H1 (cell line): ENCODE results near the gene TYMS. TPM values are rescaled to one million over a fixed set of nuclear protein-coding genes. Genes with fewer than 3 reads are reported as not detected.

ENCODE experiments used
- CTCF ChIA-PET: fragments of 300-600 bp; sonication (Branson Sonifier 250); formaldehyde crosslinking; loops from one replicate; lab custom pipeline; 2021; ENCODE audit not compliant: partially characterized antibody; lab: Charles Lee
- POLR2A ChIA-PET: fragments of 300-600 bp; sonication (Branson Sonifier 250); formaldehyde crosslinking; loops from one replicate; lab custom pipeline; 2021; ENCODE audit warnings: inconsistent platforms; ENCODE audit not compliant: partially characterized antibody; lab: Charles Lee
- DNase-seq, 2 experiments: peaks; one replicate each; pipeline versions ENCODE4 v3.0.0 to v3.0.0-alpha.2; 2010 to 2022; ENCODE audit warnings: low spot score in 2 of 2, low read depth in 1 of 2, mixed read lengths in 1 of 2
- FAIRE-seq: peaks from 2 replicates; lab custom pipeline; 2011; peaks lifted over from hg19 to GRCh38; lab: Jason Lieb, UNC
- H2AFZ ChIP-seq: 2 replicates; pipeline ENCODE4 v1.8.1; 2012; ENCODE audit warnings: low read length, inconsistent platforms
- H2AK5ac ChIP-seq: 2 replicates; pipeline ENCODE4 v1.6.1; 2013; ENCODE audit warnings: low read depth, low read length
- H2BK120ac ChIP-seq: replicated peaks from 2 replicates; pipeline ENCODE3; 2013; ENCODE audit warnings: low read depth, low read length, inconsistent platforms
- H2BK12ac ChIP-seq: 2 replicates; pipeline ENCODE4 v1.6.1; 2013; ENCODE audit warnings: low read depth, low read length
- H2BK15ac ChIP-seq: 2 replicates; pipeline ENCODE4 v1.6.1; 2013; ENCODE audit warnings: low read length
- H2BK20ac ChIP-seq: 2 replicates; pipeline ENCODE4 v1.6.1; 2013; ENCODE audit warnings: low read length
- H2BK5ac ChIP-seq: 2 replicates; pipeline ENCODE4 v1.6.1; 2013; ENCODE audit warnings: low read depth, low read length
- H3K14ac ChIP-seq: 2 replicates; pipeline ENCODE4 v1.6.1; 2013; ENCODE audit warnings: inconsistent platforms; ENCODE audit not compliant: insufficient read length
- H3K18ac ChIP-seq: 2 replicates; pipeline ENCODE4 v1.6.1; 2013; ENCODE audit warnings: low read length; ENCODE audit errors: extremely low read depth
- H3K23ac ChIP-seq: 2 replicates; pipeline ENCODE4 v1.6.1; 2013; ENCODE audit warnings: inconsistent platforms; ENCODE audit not compliant: insufficient read length
- H3K23me2 ChIP-seq: 2 replicates; pipeline ENCODE4 v1.6.1; 2013; ENCODE audit warnings: low read depth, low read length
- H3K27ac ChIP-seq: 2 replicates; pipeline ENCODE4 v1.6.1; 2011; ENCODE audit warnings: low read depth, low read length, inconsistent platforms
- H3K27me3 ChIP-seq, 4 experiments: replicated peaks in 1 of 4; 1 replicate in 1 of 4; 2 replicates in 3 of 4; pipeline versions ENCODE4 v1.6.1 to v1.8.1; 2011 to 2013; ENCODE audit warnings: low read length in 3 of 4, mild to moderate bottlenecking in 3 of 4, inconsistent platforms in 2 of 4, mixed read lengths in 2 of 4, moderate library complexity in 1 of 4; ENCODE audit not compliant: control insufficient read depth in 3 of 4, insufficient read depth in 3 of 4; ENCODE audit errors: extremely low read depth in 1 of 4
- H3K36me3 ChIP-seq, 4 experiments: 2 replicates each; pipeline versions ENCODE4 v1.6.1 to v1.8.1; 2011 to 2013; ENCODE audit warnings: mild to moderate bottlenecking in 4 of 4, low read length in 3 of 4, moderate library complexity in 2 of 4, control low read depth in 1 of 4, inconsistent platforms in 1 of 4; ENCODE audit not compliant: insufficient read depth in 4 of 4, control insufficient read depth in 2 of 4
- H3K4ac ChIP-seq: replicated peaks from 2 replicates; pipeline ENCODE3; 2013; ENCODE audit warnings: low read length, low read depth, mixed read lengths, inconsistent platforms; ENCODE audit not compliant: insufficient read length
- H3K4me1 ChIP-seq, 4 experiments: replicated peaks in 1 of 4; 1 replicate in 1 of 4; 2 replicates in 3 of 4; pipeline versions ENCODE4 v1.6.1 to v1.8.1; 2011 to 2013; ENCODE audit warnings: low read length in 3 of 4, inconsistent platforms in 2 of 4, mixed read lengths in 1 of 4; ENCODE audit not compliant: insufficient read depth in 4 of 4, control insufficient read depth in 3 of 4
- H3K4me2 ChIP-seq, 2 experiments: 2 replicates each; pipeline versions ENCODE4 v1.6.1 to v1.8.1; 2011 to 2013; ENCODE audit warnings: low read depth in 2 of 2, low read length in 2 of 2, control low read depth in 1 of 2, inconsistent platforms in 1 of 2, mild to moderate bottlenecking in 1 of 2; ENCODE audit not compliant: insufficient read depth in 1 of 2
- H3K4me3 ChIP-seq, 4 experiments: fragments of 200-600, 300-600 bp in 1 of 4; sonication (generic), shearing (Covaris generic), sonication (Bioruptor Twin) in 1 of 4; 2 replicates each; pipeline versions ENCODE4 v1.5.1 to v1.8.1; 2011 to 2016; ENCODE audit warnings: low read length in 4 of 4, low read depth in 3 of 4, control low read depth in 2 of 4, inconsistent platforms in 2 of 4, mild to moderate bottlenecking in 2 of 4, mixed read lengths in 1 of 4, moderate library complexity in 1 of 4; ENCODE audit not compliant: insufficient read depth in 2 of 4; ENCODE audit errors: extremely low read depth in 1 of 4
- H3K56ac ChIP-seq: replicated peaks from 2 replicates; pipeline ENCODE3; 2013; ENCODE audit warnings: low read depth, mild to moderate bottlenecking, mixed read lengths, low read length, inconsistent platforms; ENCODE audit not compliant: insufficient read length
- H3K79me1 ChIP-seq: 2 replicates; pipeline ENCODE4 v1.6.1; 2013; ENCODE audit warnings: low read depth, low read length, control low read depth
- H3K79me2 ChIP-seq, 2 experiments: 2 replicates each; pipeline versions ENCODE4 v1.6.1 to v1.8.1; 2012 to 2013; ENCODE audit warnings: low read length in 2 of 2, mild to moderate bottlenecking in 2 of 2, inconsistent platforms in 1 of 2; ENCODE audit not compliant: insufficient read depth in 2 of 2, control insufficient read depth in 1 of 2
- H3K9ac ChIP-seq, 4 experiments: replicated peaks in 1 of 4; 1 replicate in 1 of 4; 2 replicates in 3 of 4; pipeline versions ENCODE4 v1.6.1 to v1.8.1; 2011 to 2013; ENCODE audit warnings: low read depth in 3 of 4, low read length in 3 of 4, control low read depth in 2 of 4, mild to moderate bottlenecking in 2 of 4, moderate library complexity in 2 of 4, inconsistent platforms in 1 of 4; ENCODE audit errors: extremely low read depth in 1 of 4
- H3K9me3 ChIP-seq, 2 experiments: 2 replicates each; pipeline versions ENCODE4 v1.6.1 to v1.8.1; 2012 to 2013; ENCODE audit warnings: mild to moderate bottlenecking in 2 of 2, moderate library complexity in 2 of 2, control low read depth in 1 of 2, inconsistent platforms in 1 of 2, low read depth in 1 of 2, low read length in 1 of 2, mixed read lengths in 1 of 2; ENCODE audit not compliant: insufficient read depth in 2 of 2
- H4K20me1 ChIP-seq, 2 experiments: replicated peaks in 1 of 2; 2 replicates each; pipeline versions ENCODE3 to v1.8.1; 2011 to 2013; ENCODE audit warnings: inconsistent platforms in 2 of 2, low read length in 2 of 2, mild to moderate bottlenecking in 1 of 2; ENCODE audit not compliant: insufficient read depth in 2 of 2, control insufficient read depth in 1 of 2
- H4K5ac ChIP-seq: 2 replicates; pipeline ENCODE4 v1.6.1; 2013; ENCODE audit warnings: low read length, low read depth, mixed read lengths, inconsistent platforms; ENCODE audit not compliant: insufficient read length
- H4K8ac ChIP-seq: 2 replicates; pipeline ENCODE4 v1.8.0; 2013; ENCODE audit warnings: mild to moderate bottlenecking, moderate library complexity, low read length, inconsistent platforms; ENCODE audit not compliant: insufficient read depth; ENCODE audit errors: extremely low read depth
- H4K91ac ChIP-seq: replicated peaks from 2 replicates; pipeline ENCODE3; 2013; ENCODE audit warnings: low read length, mixed read lengths, inconsistent platforms; ENCODE audit not compliant: insufficient read length
- ASH2L ChIP-seq: fragments of 200-600, 300-600 bp; sonication (generic); IDR thresholded peaks from one replicate; pipeline ENCODE4 v1.7.1; 2017; ENCODE audit warnings: low read length
- BACH1 ChIP-seq: IDR thresholded peaks from 2 replicates; pipeline ENCODE4 v1.6.1; 2012; ENCODE audit warnings: low read length, improper control_type of control experiment
- CHD1 ChIP-seq: IDR thresholded peaks from 2 replicates; pipeline ENCODE4 v1.6.1; 2012; ENCODE audit warnings: low read depth, low read length, improper control_type of control experiment
- JUN ChIP-seq: IDR thresholded peaks from 2 replicates; pipeline ENCODE4 v1.6.1; 2011; ENCODE audit warnings: low read depth, mild to moderate bottlenecking, improper control_type of control experiment, low read length
- JUND ChIP-seq: IDR thresholded peaks from 2 replicates; pipeline ENCODE4 v1.6.1; 2011; ENCODE audit warnings: mild to moderate bottlenecking, improper control_type of control experiment, low read length
- RXRA ChIP-seq: IDR thresholded peaks from 2 replicates; pipeline ENCODE4 v1.6.1; 2011; ENCODE audit warnings: low read depth, mild to moderate bottlenecking, low read length, moderate library complexity; ENCODE audit not compliant: insufficient read depth
- SIX5 ChIP-seq: IDR thresholded peaks from 2 replicates; pipeline ENCODE4 v1.6.1; 2011; ENCODE audit warnings: mild to moderate bottlenecking, low read depth, low read length
- SP4 ChIP-seq: IDR thresholded peaks from 2 replicates; pipeline ENCODE4 v1.6.1; 2012; ENCODE audit warnings: low read length, inconsistent platforms
- SUZ12 ChIP-seq: fragments of 200-600 bp; sonication (generic); IDR thresholded peaks from 2 replicates; pipeline ENCODE4 v1.6.1; 2012; ENCODE audit warnings: mild to moderate bottlenecking, inconsistent platforms, low read length, moderate library complexity, mixed read lengths
- TAF1 ChIP-seq: IDR thresholded peaks from 2 replicates; pipeline ENCODE4 v1.6.1; 2011; ENCODE audit warnings: mild to moderate bottlenecking, low read depth, low read length
- WGBS, 2 experiments: shearing (Covaris generic) in 1 of 2; methylation state at CpG; one replicate each; pipeline versions ENCODE4 v1.1.6 to v1.1.7; 2013 to 2015; ENCODE audit warnings: low lambda C conversion rate in 2 of 2, mixed read lengths in 2 of 2, inconsistent platforms in 1 of 2, low coverage in 1 of 2, missing lambda C conversion rate in 1 of 2; ENCODE audit not compliant: insufficient replicate concordance in 2 of 2, insufficient coverage in 1 of 2, insufficient read length in 1 of 2; ENCODE audit errors: extremely low coverage in 1 of 2, missing lambda C conversion rate in 1 of 2; 5-methylcytosine and 5-hydroxymethylcytosine counted together
- polyA plus RNA-seq, 7 experiments: library from polyadenylated mRNA; depleted of rRNA in 3 of 7; stranded (reverse) in 5 of 7; unstranded in 2 of 7; fragments of >200 nt in 5 of 7; fragments of 200-250 nt in 2 of 7; gene quantifications; 1 replicate in 5 of 7; 2 replicates in 1 of 7; 4 replicates in 1 of 7; pipeline versions ENCODE4 v1.2.1 to v1.2.3, GENCODE V29; 2011 to 2013; ENCODE audit warnings: missing spikeins in 2 of 7, mixed read lengths in 2 of 7
- total RNA-seq: library from RNA; stranded (reverse); fragmentation: NEBNext Ultra II Directional; extraction: Animal tissue kit (Norgen Biotek cat#: 25700); gene quantifications from 2 replicates; pipeline ENCODE4 v1.2.1, GENCODE V29; 2021
- TF ChIP-seq, protein P1 (sequence below): IDR thresholded peaks from 2 replicates; pipeline ENCODE4 v1.6.1; 2011; ENCODE audit warnings: low read length, improper control_type of control experiment

The TYMS gene
- total and polyA plus RNA-seq, 2 of the 8 experiments (the other 6 are each of a cell fraction or from before 2014, with no cell fraction given): 91.9 to 110 TPM

DNA sequence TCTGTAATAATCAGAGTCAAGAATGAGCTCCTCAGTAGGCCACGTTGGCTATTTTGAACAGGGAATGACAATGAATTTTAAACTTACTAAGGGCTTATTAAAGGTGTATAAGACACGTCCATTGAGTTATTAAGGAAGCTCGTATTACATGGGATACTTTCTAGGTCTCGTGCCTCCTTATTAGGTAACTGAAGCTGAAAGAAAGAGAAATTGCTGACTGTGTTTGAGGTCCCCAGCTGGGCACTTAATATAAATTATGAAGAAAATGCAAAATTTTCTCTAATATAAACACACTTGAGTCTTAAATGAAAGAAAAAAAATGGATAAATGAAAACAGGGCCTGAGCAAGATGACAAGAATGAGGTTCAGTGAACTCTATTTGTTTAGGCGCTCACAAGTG is 38.8 kb upstream of the TYMS start:
- no peak overlapping the region for H2BK120ac ChIP-seq
- no peak overlapping the region for H4K8ac ChIP-seq
- H2BK20ac ChIP-seq: no peak overlapping the region
- H3K9me3 ChIP-seq: no peaks in the 10 kb centered on the region
- no peak overlapping the region for H2AFZ ChIP-seq
- no peak overlapping the region for H3K4me2 ChIP-seq
- H3K79me1 ChIP-seq: no peaks in the 10 kb centered on the region
- H3K14ac ChIP-seq: no peak overlapping the region
- H3K4me3 ChIP-seq: no peak overlapping the region
- FAIRE-seq (no peak), DNase-seq (no peak)
- no peaks in the 10 kb centered on the region for H3K4me1 ChIP-seq
- no peak overlapping the region for H4K5ac ChIP-seq
- H4K91ac ChIP-seq: no peak overlapping the region
- H3K23me2 ChIP-seq: no peaks in the 10 kb centered on the region; the same call in 1 of the 2 replicates
- no peaks in the 10 kb centered on the region for H3K36me3 ChIP-seq
- no peaks in the 10 kb centered on the region for H3K27me3 ChIP-seq
- H3K4ac ChIP-seq: no peak overlapping the region
- no peak overlapping the region for H3K18ac ChIP-seq
- no peak overlapping the region for H3K9ac ChIP-seq
- H3K27ac ChIP-seq: no peak overlapping the region
- H4K20me1 ChIP-seq: no peaks in the 10 kb centered on the region
- no peak overlapping the region for H2BK12ac ChIP-seq
- CTCF ChIA-PET: interaction anchor here (0.8 to 2.4 kb wide), 9 partner anchors 12 to 333 kb away, joined by 3 to 13 read pairs (median 4); no protein-coding TSS in a partner anchor
- WGBS, 2 experiments: 91% methylated on average over 5 of the region's 5 CpGs; no CpG with 5 or more reads in 1 of the 2 experiments
- H3K23ac ChIP-seq: no peak overlapping the region
- POLR2A ChIA-PET: no interaction called here
- no peaks in the 10 kb centered on the region for H3K79me2 ChIP-seq
- H3K56ac ChIP-seq: no peak overlapping the region
- no peak overlapping the region for H2AK5ac ChIP-seq
- H2BK15ac ChIP-seq: no peak overlapping the region
- no peak overlapping the region for H2BK5ac ChIP-seq
- TF ChIP-seq SP4: no peak
- no peak for TF ChIP-seq CHD1
- TF ChIP-seq, protein P1, sequence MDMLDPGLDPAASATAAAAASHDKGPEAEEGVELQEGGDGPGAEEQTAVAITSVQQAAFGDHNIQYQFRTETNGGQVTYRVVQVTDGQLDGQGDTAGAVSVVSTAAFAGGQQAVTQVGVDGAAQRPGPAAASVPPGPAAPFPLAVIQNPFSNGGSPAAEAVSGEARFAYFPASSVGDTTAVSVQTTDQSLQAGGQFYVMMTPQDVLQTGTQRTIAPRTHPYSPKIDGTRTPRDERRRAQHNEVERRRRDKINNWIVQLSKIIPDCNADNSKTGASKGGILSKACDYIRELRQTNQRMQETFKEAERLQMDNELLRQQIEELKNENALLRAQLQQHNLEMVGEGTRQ: no peak
- no peak for TF ChIP-seq JUND
- TF ChIP-seq RXRA: no peak
- TF ChIP-seq TAF1: no peak
- no peak for TF ChIP-seq SIX5
- TF ChIP-seq JUN: no peak
- no peak for TF ChIP-seq ASH2L
- TF ChIP-seq SUZ12: no peak
- no peak for TF ChIP-seq BACH1
- TF ChIP-seq, all 59 proteins: peak for 0
